K562 (cell line): ENCODE results near the gene MCAT. TPM values are rescaled to one million over a fixed set of nuclear protein-coding genes. Genes with fewer than 3 reads are reported as not detected.

Experiments
- CBFA2T2 ChIP-seq: fragments of 450-650 bp; conservative IDR thresholded peaks from 2 replicates; pipeline ENCODE4 v1.6.1; 2017; ENCODE audit warnings: mild to moderate bottlenecking
- CBX8 ChIP-seq: fragments of 200-600 bp; sonication (generic); IDR thresholded peaks from 2 replicates; pipeline ENCODE4 v1.6.1; 2012; ENCODE audit warnings: borderline replicate concordance, mixed run types, low read depth, mild to moderate bottlenecking, moderate library complexity, mixed read lengths, low read length, control low read depth, inconsistent platforms; ENCODE audit not compliant: poor library complexity, severe bottlenecking; ENCODE audit errors: extremely low read depth
- CHD2 ChIP-seq: IDR thresholded peaks from 2 replicates; pipeline ENCODE4 v1.6.1; 2011; ENCODE audit warnings: low read depth, low read length
- DDX20 ChIP-seq: fragments of 450-650 bp; IDR thresholded peaks from 2 replicates; pipeline ENCODE4 v1.6.1; 2016; ENCODE audit warnings: missing genetic modification characterization, low read depth, mild to moderate bottlenecking, missing compliant biosample characterization, moderate library complexity
- E4F1 ChIP-seq: fragments of 250-450 bp; sonication (Bioruptor Pico); IDR thresholded peaks from 2 replicates; pipeline ENCODE4 v1.5.0; 2021; ENCODE audit warnings: mild to moderate bottlenecking, borderline replicate concordance
- HDGF ChIP-seq: fragments of 450-650 bp; IDR thresholded peaks from 2 replicates; pipeline ENCODE4 v1.6.1; 2016
- HINFP ChIP-seq: fragments of 450-650 bp; conservative IDR thresholded peaks from 2 replicates; pipeline ENCODE4 v1.6.1; 2016; ENCODE audit warnings: missing genetic modification characterization, low read depth, mild to moderate bottlenecking, control low read depth, missing compliant biosample characterization
- MAZ ChIP-seq, 2 experiments: fragments of 450-650 bp in 1 of 2; sonication (generic) in 1 of 2; formaldehyde crosslinking; IDR thresholded peaks in 1 of 2; conservative IDR thresholded peaks in 1 of 2; 2 replicates each; pipeline versions ENCODE4 v1.4.0 to v1.5.0; 2020; ENCODE audit warnings: mild to moderate bottlenecking in 1 of 2, missing genetic modification reagents in 1 of 2
- NFRKB ChIP-seq: fragments of 450-650 bp; IDR thresholded peaks from 2 replicates; pipeline ENCODE4 v1.6.1; 2016; ENCODE audit warnings: low read depth
- NRF1 ChIP-seq, 2 experiments: fragments of 450-650 bp; IDR thresholded peaks in 1 of 2; conservative IDR thresholded peaks in 1 of 2; 2 replicates each; pipeline ENCODE4 v1.6.1; 2014; ENCODE audit warnings: mild to moderate bottlenecking in 2 of 2
- PKNOX1 ChIP-seq: fragments of 450-650 bp; IDR thresholded peaks from 2 replicates; pipeline ENCODE4 v1.6.1; 2016
- POLR2G ChIP-seq: fragments of 200-400 bp; formaldehyde crosslinking; IDR thresholded peaks from 2 replicates; pipeline ENCODE4 v1.6.1; 2017; ENCODE audit warnings: low read depth, mild to moderate bottlenecking, antibody characterized with exemption, low read length, moderate library complexity
- RBFOX2 ChIP-seq: fragments of 200-400 bp; formaldehyde crosslinking; IDR thresholded peaks from 2 replicates; pipeline ENCODE4 v1.6.1; 2017; ENCODE audit warnings: low read depth, mild to moderate bottlenecking, low read length, moderate library complexity
- RUNX1 ChIP-seq: sonication (generic); IDR thresholded peaks from 2 replicates; pipeline ENCODE4 v1.6.1; 2016; ENCODE audit warnings: antibody characterized with exemption, low read depth
- SUPT5H ChIP-seq: fragments of 450-650 bp; IDR thresholded peaks from 2 replicates; pipeline ENCODE4 v1.6.1; 2016
- USF1 ChIP-seq: sonication (generic); formaldehyde crosslinking; IDR thresholded peaks from 2 replicates; pipeline ENCODE4 v1.9.0; 2022; ENCODE audit warnings: mild to moderate bottlenecking, missing genetic modification reagents
- ZBTB26 ChIP-seq: fragments of 450-650 bp; formaldehyde crosslinking; IDR thresholded peaks from 2 replicates; pipeline ENCODE4 v1.4.0; 2022; ENCODE audit warnings: missing genetic modification characterization
- ZBTB9 ChIP-seq: fragments of 450-650 bp; formaldehyde crosslinking; IDR thresholded peaks from 2 replicates; pipeline ENCODE4 v1.4.0; 2020; ENCODE audit warnings: mild to moderate bottlenecking, moderate library complexity
- ZNF134 ChIP-seq: fragments of 250-450 bp; sonication (Bioruptor Pico); conservative IDR thresholded peaks from 2 replicates; pipeline ENCODE4 v1.4.0; 2020
- ZZZ3 ChIP-seq: fragments of 450-650 bp; IDR thresholded peaks from 2 replicates; pipeline ENCODE4 v1.6.1; 2016; ENCODE audit warnings: antibody characterized with exemption, mild to moderate bottlenecking, moderate library complexity
- polyA plus RNA-seq, 8 experiments: library from polyadenylated mRNA; depleted of rRNA in 4 of 8; stranded (reverse) in 5 of 8; unstranded in 3 of 8; fragments of >200 nt; fragmentation: Nextera tagmentation in 2 of 8; fragmentation: Illumina TruSeq in 1 of 8; extraction: Ambion mirVana in 2 of 8; extraction: Trizol in 1 of 8; gene quantifications; 2 replicates each; pipeline versions ENCODE4 v1.2.1 to v1.2.3, GENCODE V29; 2011 to 2014; ENCODE audit warnings: inconsistent platforms in 1 of 8, missing spikeins in 1 of 8
- total RNA-seq, 7 experiments: library from RNA; depleted of rRNA in 6 of 7; stranded (reverse); fragments of >200 nt in 6 of 7; fragmentation: Illumina TruSeq in 2 of 7; extraction: Trizol in 2 of 7; gene quantifications; 2 replicates each; pipeline versions ENCODE4 v1.2.1 to v1.2.3, GENCODE V29; 2011 to 2021; ENCODE audit warnings: low replicate concordance in 1 of 7

Gene MCAT
- total and polyA plus RNA-seq, 9 of the 15 experiments (the other 6 are each of a cell fraction or from before 2014, with no cell fraction given) = 3.3 to 27.8 (median 13.9) TPM

GRCh38 chr22:43128928-43129424, 14.2 kb downstream of the MCAT start (continued):
- TF ChIP-seq PKNOX1 (no peak), DDX20 (tag) (no peak), ZNF134 (CRISPR knock-in tag) (no peak), MAZ (CRISPR knock-in tag; conservative IDR thresholded peaks at IDR 0.05 in 1 of 2, IDR thresholded peaks at IDR 0.05 in 1 of 2) (0 out of 4 replicates have a peak, but pooled peaks of 1 of the 2 experiments have one; percentile 35), CHD2 (no peak), NFRKB (no peak), CBX8 (no peak), E4F1 (CRISPR knock-in tag) (no peak), ZZZ3 (no peak), ZBTB26 (no peak), RBFOX2 (0 out of 2 replicates have a peak, but pooled peaks have one; percentile 28), USF1 (CRISPR knock-in tag) (no peak), RUNX1 (no peak), HDGF (no peak), ZBTB9 (no peak), NRF1 (conservative IDR thresholded peaks at IDR 0.05 in 1 of 2, IDR thresholded peaks at IDR 0.05 in 1 of 2) (no peak), CBFA2T2 (0 out of 2 replicates have a peak, but pooled peaks have one; percentile 13), POLR2G (peak; percentile 60), HINFP (no peak), SUPT5H (peak; percentile 30; the same call in 1 of the 2 replicates)
